Natural killer cell (primary cell): ENCODE measurements around the gene GRIN2A. TPM values are rescaled to one million over a fixed set of nuclear protein-coding genes. Genes with fewer than 3 reads are reported as not detected.

Source experiments
- ATAC-seq, 3 donors: fragments of 150-1000 bp in 2 of 3; fragments of 200-7000 bp in 1 of 3; cut with Tn5 transposase; 1 replicate in 1 of 3; 2 replicates in 2 of 3; pipeline ENCODE4 v1.10.0; 2021; ENCODE audit warnings: mild to moderate bottlenecking in 2 of 3, moderate library complexity in 2 of 3
- DNase-seq, 2 donors: peaks; one replicate each; pipeline versions ENCODE4 v3.0.0 to v3.0.0-alpha.2; 2013 to 2021; ENCODE audit warnings: mixed read lengths in 1 of 2
- H3K27ac ChIP-seq: one replicate; pipeline ENCODE4 v1.5.1; 2013; ENCODE audit warnings: mild to moderate bottlenecking, low read length
- H3K27me3 ChIP-seq: one replicate; pipeline ENCODE4 v1.6.1; 2013; ENCODE audit warnings: low read length; ENCODE audit not compliant: control insufficient read depth, insufficient read depth
- H3K36me3 ChIP-seq: one replicate; pipeline ENCODE4 v1.6.1; 2013; ENCODE audit warnings: low read length; ENCODE audit not compliant: control insufficient read depth, insufficient read depth
- H3K4me1 ChIP-seq: one replicate; pipeline ENCODE4 v1.6.1; 2013; ENCODE audit warnings: low read length; ENCODE audit not compliant: control insufficient read depth, insufficient read depth
- H3K4me3 ChIP-seq: one replicate; pipeline ENCODE4 v1.5.1; 2013; ENCODE audit warnings: low read length
- H3K9me3 ChIP-seq: one replicate; pipeline ENCODE4 v1.6.1; 2013; ENCODE audit warnings: low read length; ENCODE audit not compliant: control insufficient read depth, insufficient read depth
- H3K27ac Mint-ChIP-seq, 2 donors: one replicate each; pipeline ENCODE4 v1.8.0; 2022; ENCODE audit warnings: mild to moderate bottlenecking in 2 of 2, mixed read lengths in 2 of 2, moderate library complexity in 1 of 2
- H3K27me3 Mint-ChIP-seq, 2 donors: one replicate each; pipeline ENCODE4 v1.8.0; 2022; ENCODE audit warnings: low read depth in 2 of 2, mixed read lengths in 2 of 2
- H3K36me3 Mint-ChIP-seq: one replicate; pipeline ENCODE4 v1.8.0; 2022; ENCODE audit warnings: mixed read lengths
- H3K4me1 Mint-ChIP-seq, 2 donors: one replicate each; pipeline ENCODE4 v1.8.0; 2022; ENCODE audit warnings: mixed read lengths in 2 of 2
- H3K4me3 Mint-ChIP-seq: one replicate; pipeline ENCODE4 v1.8.0; 2022; ENCODE audit warnings: mild to moderate bottlenecking, moderate library complexity, mixed read lengths
- H3K9me3 Mint-ChIP-seq, 2 donors: one replicate each; pipeline ENCODE4 v1.8.0; 2022; ENCODE audit warnings: mixed read lengths in 2 of 2
- CTCF ChIP-seq: fragments of 200-600 bp; IDR thresholded peaks from one replicate; pipeline ENCODE4 v1.8.0; 2022; ENCODE audit warnings: antibody characterized with exemption
- WGBS: methylation state at CpG from one replicate; pipeline ENCODE4 v1.1.7; 2013; ENCODE audit warnings: missing lambda C conversion rate; ENCODE audit not compliant: insufficient coverage; 5-methylcytosine and 5-hydroxymethylcytosine counted together
- intact Hi-C: fragments of 100-400 bp; cut with micrococcal nuclease; formaldehyde crosslinking; loops from one replicate; pipeline ENCODE4 v1.14.2; 2022
- total RNA-seq, 4 donors: library from RNA; stranded (reverse); fragments of 120-200 nt in 1 of 4; gene quantifications; one replicate each; pipeline versions ENCODE4 v1.2.3 to v1.2.4, GENCODE V29; 2013 to 2022

The GRIN2A gene
- total RNA-seq, 3 donors from 2014 or later (not counting 1 experiment from before 2014, with no cell fraction given), result not detected

- no peak for DNase-seq
- no peaks in the 10 kb centered on the region for H3K9me3 ChIP-seq
- no peaks in the 10 kb centered on the region for H3K36me3 Mint-ChIP-seq
- no peaks in the 10 kb centered on the region for H3K9me3 Mint-ChIP-seq
- no peak overlapping the region for H3K4me3 Mint-ChIP-seq
- H3K27me3 Mint-ChIP-seq, result peaks cover 10 to 36% of the 10 kb centered on the region in 2 donors
- no peaks in the 10 kb centered on the region for H3K4me1 Mint-ChIP-seq
- WGBS, result 76% methylated on average over 1 of the region's 1 CpG
- no peak overlapping the region for H3K4me3 ChIP-seq
- no peaks in the 10 kb centered on the region for H3K36me3 ChIP-seq
- H3K4me1 ChIP-seq, result no peaks in the 10 kb centered on the region
- H3K27ac Mint-ChIP-seq, result no peak overlapping the region
- no peak overlapping the region for H3K27ac ChIP-seq
- H3K27me3 ChIP-seq, result no peaks in the 10 kb centered on the region
- intact Hi-C loops, result no loop called here
- no peak for TF ChIP-seq CTCF
- no peak for ATAC-seq
Observed at GRCh38 chr16:10165643-10166042, 16.6 kb downstream of the GRIN2A start.

- ATAC-seq (no peak), DNase-seq (no peak)
- Histone ChIP-seq H3K27ac (no peak overlapping the region), H3K9me3 (no peaks in the 10 kb centered on the region), H3K27me3 (no peaks in the 10 kb centered on the region), H3K4me3 (no peak overlapping the region), H3K4me1 (no peaks in the 10 kb centered on the region), H3K36me3 (no peaks in the 10 kb centered on the region)
- Mint-ChIP-seq H3K36me3 (no peaks in the 10 kb centered on the region), H3K27ac (no peak overlapping the region), H3K9me3 (peaks cover 0 to 2% of the 10 kb centered on the region in 2 donors), H3K4me3 (no peak overlapping the region), H3K27me3 (peaks cover 11 to 37% of the 10 kb centered on the region in 2 donors), H3K4me1 (no peaks in the 10 kb centered on the region)
- no peak for TF ChIP-seq CTCF
- intact Hi-C loops, result no loop called here
- 80% methylated on average over 1 of the region's 1 CpG for WGBS
Observed at GRCh38 chr16:10162981-10163380, 19.2 kb downstream of the GRIN2A start.

GRCh38 chr16:10156099-10156498, 26.1 kb downstream of the GRIN2A start:
- H3K36me3 ChIP-seq, result no peaks in the 10 kb centered on the region
- no peak overlapping the region for H3K27ac ChIP-seq
- TF ChIP-seq CTCF, result no peak
- peaks cover 17 to 44% of the 10 kb centered on the region in 2 donors for H3K27me3 Mint-ChIP-seq
- H3K9me3 ChIP-seq, result no peaks in the 10 kb centered on the region
- H3K4me3 ChIP-seq, result no peak overlapping the region
- no peaks in the 10 kb centered on the region for H3K4me1 Mint-ChIP-seq
- peaks cover 0 to 2% of the 10 kb centered on the region in 2 donors for H3K9me3 Mint-ChIP-seq
- 97% methylated on average over 3 of the region's 4 CpGs for WGBS
- H3K4me3 Mint-ChIP-seq, result no peak overlapping the region
- no peaks in the 10 kb centered on the region for H3K4me1 ChIP-seq
- intact Hi-C loops, result no loop called here
- no peaks in the 10 kb centered on the region for H3K36me3 Mint-ChIP-seq
- no peak for ATAC-seq
- no peaks in the 10 kb centered on the region for H3K27me3 ChIP-seq
- DNase-seq, result no peak
- H3K27ac Mint-ChIP-seq, result no peak overlapping the region

GRCh38 chr16:10154389-10154788, 27.8 kb downstream of the GRIN2A start:
- Histone ChIP-seq H3K9me3 (no peaks in the 10 kb centered on the region), H3K4me3 (no peak overlapping the region), H3K27ac (no peak overlapping the region), H3K4me1 (no peaks in the 10 kb centered on the region), H3K27me3 (no peaks in the 10 kb centered on the region), H3K36me3 (no peaks in the 10 kb centered on the region)
- Mint-ChIP-seq H3K9me3 (peaks cover 0 to 2% of the 10 kb centered on the region in 2 donors), H3K27ac (no peak overlapping the region), H3K4me1 (no peaks in the 10 kb centered on the region), H3K4me3 (no peak overlapping the region), H3K27me3 (peaks cover 17 to 38% of the 10 kb centered on the region in 2 donors), H3K36me3 (no peaks in the 10 kb centered on the region)
- intact Hi-C loops, result no loop called here
- ATAC-seq (no peak), DNase-seq (no peak)
- TF ChIP-seq CTCF, result no peak
- WGBS, result 80% methylated on average over 1 of the region's 2 CpGs
